HCT116 (cell line): Measurements from ENCODE around the gene ATXN7L2. TPM values are rescaled to one million over a fixed set of nuclear protein-coding genes. Genes with fewer than 3 reads are reported as not detected.

ENCODE experiments used
- ATAC-seq: fragments of 200-7000 bp; cut with Tn5 transposase; 2 replicates; pipeline ENCODE4 v1.9.1; 2020; ENCODE audit warnings: mild to moderate bottlenecking, moderate library complexity
- BruUV-seq: library from RNA; stranded (reverse); fragments of 400-500 nt; replicated peaks from 2 replicates; lab custom pipeline; 2021; lab: Mats Ljungman, UMichigan
- CTCF ChIA-PET: fragments of 300-600 bp; sonication (Branson Sonifier 250); formaldehyde crosslinking; loops from one replicate; lab custom pipeline; 2021; ENCODE audit warnings: antibody characterized with exemption; lab: Charles Lee
- POLR2A ChIA-PET: fragments of 300-600, 350-600 bp; sonication (Branson Sonifier 250); formaldehyde crosslinking; loops from one replicate; lab custom pipeline; 2021; ENCODE audit warnings: antibody characterized with exemption; lab: Charles Lee
- RAD21 ChIA-PET, 2 experiments: fragments of 300-600 bp; sonication (Branson Sonifier 250); formaldehyde crosslinking; loops; one replicate each; lab custom pipeline; 2023; ENCODE audit warnings: low total read pairs in 2 of 2; ENCODE audit not compliant: uncharacterized antibody in 2 of 2, unreplicated experiment in 2 of 2, low non-redundant PET in 1 of 2; lab: Charles Lee
- DNase-seq: peaks from one replicate; pipeline ENCODE4 v3.0.0-alpha.2; 2010; ENCODE audit warnings: low read depth, low spot score
- H2AFZ ChIP-seq: fragments of 200-600 bp; shearing (Covaris generic), sonication (generic); 2 replicates; pipeline ENCODE4 v1.6.1; 2017; ENCODE audit warnings: low read depth, mixed run types, mixed read lengths, antibody characterized with exemption, low read length; ENCODE audit not compliant: poor library complexity, severe bottlenecking
- H3K27ac ChIP-seq: 2 replicates; pipeline ENCODE4 v1.5.1; 2012; ENCODE audit warnings: low read depth, low read length
- H3K27me3 ChIP-seq: fragments of 200-600 bp; sonication (generic); 2 replicates; pipeline ENCODE4 v1.6.1; 2016; ENCODE audit warnings: mixed run types, low read length, mixed read lengths; ENCODE audit not compliant: insufficient read depth
- H3K36me3 ChIP-seq, 2 experiments: fragments of 200-500 bp in 1 of 2; fragments of 200-600 bp in 1 of 2; sonication (Bioruptor generic) in 1 of 2; sonication (generic) in 1 of 2; 2 replicates each; pipeline versions ENCODE4 v1.5.1 to v1.6.1; 2014 to 2016; ENCODE audit warnings: low read length in 2 of 2, inconsistent platforms in 1 of 2, mixed read lengths in 1 of 2, mixed run types in 1 of 2; ENCODE audit not compliant: insufficient read depth in 2 of 2, control insufficient read depth in 1 of 2
- H3K4me1 ChIP-seq, 2 experiments: fragments of 200-600 bp in 1 of 2; sonication (generic) in 1 of 2; 2 replicates each; pipeline versions ENCODE4 v1.5.1 to v1.6.1; 2012 to 2017; ENCODE audit warnings: low read length in 2 of 2, inconsistent platforms in 1 of 2, mild to moderate bottlenecking in 1 of 2, mixed read lengths in 1 of 2, mixed run types in 1 of 2, moderate library complexity in 1 of 2; ENCODE audit not compliant: insufficient read depth in 2 of 2, control insufficient read depth in 1 of 2
- H3K4me2 ChIP-seq: fragments of 200-600 bp; sonication (generic); 2 replicates; pipeline ENCODE4 v1.6.1; 2017; ENCODE audit warnings: mixed run types, low read length, mixed read lengths
- H3K4me3 ChIP-seq, 2 experiments: fragments of 200-600 bp in 1 of 2; sonication (generic) in 1 of 2; replicated peaks in 1 of 2; 2 replicates each; pipeline ENCODE4 v1.5.1; 2011 to 2016; ENCODE audit warnings: low read length in 2 of 2, control low read depth in 1 of 2, low read depth in 1 of 2, mild to moderate bottlenecking in 1 of 2, mixed read lengths in 1 of 2, mixed run types in 1 of 2
- H3K79me2 ChIP-seq: fragments of 200-600 bp; sonication (generic); 2 replicates; pipeline ENCODE4 v1.6.1; 2017; ENCODE audit warnings: mild to moderate bottlenecking, mixed run types, low read length, moderate library complexity, mixed read lengths; ENCODE audit not compliant: insufficient read depth
- H3K9ac ChIP-seq: fragments of 200-600 bp; sonication (generic); 2 replicates; pipeline ENCODE4 v1.6.1; 2016; ENCODE audit warnings: low read length, mixed read lengths
- H3K9me2 ChIP-seq: fragments of 200-600 bp; sonication (generic), shearing (Covaris generic); 2 replicates; pipeline ENCODE4 v1.6.1; 2017; ENCODE audit warnings: mixed run types, mild to moderate bottlenecking, moderate library complexity; ENCODE audit not compliant: insufficient read depth
- H3K9me3 ChIP-seq, 2 experiments: fragments of 200-500 bp in 1 of 2; fragments of 200-600 bp in 1 of 2; sonication (Bioruptor generic) in 1 of 2; sonication (generic) in 1 of 2; 2 replicates each; pipeline ENCODE4 v1.6.1; 2014 to 2017; ENCODE audit warnings: low read length in 2 of 2, mixed read lengths in 2 of 2, inconsistent platforms in 1 of 2, low read depth in 1 of 2, mild to moderate bottlenecking in 1 of 2, mixed run types in 1 of 2, moderate library complexity in 1 of 2; ENCODE audit not compliant: control insufficient read depth in 1 of 2, insufficient read depth in 1 of 2
- H4K20me1 ChIP-seq: fragments of 200-600 bp; sonication (generic), shearing (Covaris generic); 2 replicates; pipeline ENCODE4 v1.6.1; 2017; ENCODE audit warnings: mixed run types, mild to moderate bottlenecking, moderate library complexity; ENCODE audit not compliant: insufficient read depth
- EZH2phosphoT487 ChIP-seq: fragments of 200-600 bp; IDR thresholded peaks from 2 replicates; pipeline ENCODE4 v1.6.1; 2018; ENCODE audit warnings: antibody characterized with exemption, borderline replicate concordance
- POLR2A ChIP-seq: IDR thresholded peaks from 2 replicates; pipeline ENCODE4 v1.7.0; 2011; ENCODE audit warnings: borderline replicate concordance; ENCODE audit not compliant: insufficient read depth, insufficient read length; ENCODE audit errors: extremely low read depth
- RAD21 ChIP-seq: IDR thresholded peaks from 2 replicates; pipeline ENCODE4 v1.6.1; 2012; ENCODE audit warnings: low read depth, mild to moderate bottlenecking
- SP1 ChIP-seq: IDR thresholded peaks from 2 replicates; pipeline ENCODE4 v1.6.1; 2012; ENCODE audit warnings: low read depth
- SRF ChIP-seq: IDR thresholded peaks from 2 replicates; pipeline ENCODE4 v1.6.1; 2012; ENCODE audit warnings: low read depth
- intact Hi-C: fragments of 100-400 bp; cut with micrococcal nuclease; formaldehyde crosslinking; loops from 2 replicates; pipeline ENCODE4 v1.10.0; 2022
- total RNA-seq: library from RNA; stranded (reverse); gene quantifications from one replicate; pipeline ENCODE4 v1.2.1, GENCODE V29; 2021; ENCODE audit not compliant: unreplicated experiment
- TF ChIP-seq, protein P1 (sequence below): IDR thresholded peaks from 2 replicates; pipeline ENCODE4 v1.6.1; 2012
- TF ChIP-seq, protein P2 (sequence below), 3 experiments: fragments of 200-600 bp in 1 of 3; sonication (generic) in 1 of 3; IDR thresholded peaks in 2 of 3; conservative IDR thresholded peaks in 1 of 3; 2 replicates each; pipeline ENCODE4 v1.5.1; 2012 to 2017; ENCODE audit warnings: low read depth in 2 of 3, low read length in 2 of 3, antibody characterized with exemption in 1 of 3, borderline replicate concordance in 1 of 3, control low read depth in 1 of 3, mild to moderate bottlenecking in 1 of 3, mixed read lengths in 1 of 3, mixed run types in 1 of 3, moderate library complexity in 1 of 3; ENCODE audit not compliant: insufficient read depth in 1 of 3
- TF ChIP-seq, protein P3 (sequence below): IDR thresholded peaks from 2 replicates; pipeline ENCODE4 v1.6.1; 2012
- TF ChIP-seq, protein P4 (sequence below): IDR thresholded peaks from 2 replicates; pipeline ENCODE4 v1.6.1; 2011; ENCODE audit warnings: mild to moderate bottlenecking, low read length, moderate library complexity; ENCODE audit not compliant: insufficient replicate concordance; ENCODE audit errors: extremely low read depth

The ATXN7L2 gene
- total RNA-seq, 1 experiment from 2014 or later = 7.2 TPM

DNA sequence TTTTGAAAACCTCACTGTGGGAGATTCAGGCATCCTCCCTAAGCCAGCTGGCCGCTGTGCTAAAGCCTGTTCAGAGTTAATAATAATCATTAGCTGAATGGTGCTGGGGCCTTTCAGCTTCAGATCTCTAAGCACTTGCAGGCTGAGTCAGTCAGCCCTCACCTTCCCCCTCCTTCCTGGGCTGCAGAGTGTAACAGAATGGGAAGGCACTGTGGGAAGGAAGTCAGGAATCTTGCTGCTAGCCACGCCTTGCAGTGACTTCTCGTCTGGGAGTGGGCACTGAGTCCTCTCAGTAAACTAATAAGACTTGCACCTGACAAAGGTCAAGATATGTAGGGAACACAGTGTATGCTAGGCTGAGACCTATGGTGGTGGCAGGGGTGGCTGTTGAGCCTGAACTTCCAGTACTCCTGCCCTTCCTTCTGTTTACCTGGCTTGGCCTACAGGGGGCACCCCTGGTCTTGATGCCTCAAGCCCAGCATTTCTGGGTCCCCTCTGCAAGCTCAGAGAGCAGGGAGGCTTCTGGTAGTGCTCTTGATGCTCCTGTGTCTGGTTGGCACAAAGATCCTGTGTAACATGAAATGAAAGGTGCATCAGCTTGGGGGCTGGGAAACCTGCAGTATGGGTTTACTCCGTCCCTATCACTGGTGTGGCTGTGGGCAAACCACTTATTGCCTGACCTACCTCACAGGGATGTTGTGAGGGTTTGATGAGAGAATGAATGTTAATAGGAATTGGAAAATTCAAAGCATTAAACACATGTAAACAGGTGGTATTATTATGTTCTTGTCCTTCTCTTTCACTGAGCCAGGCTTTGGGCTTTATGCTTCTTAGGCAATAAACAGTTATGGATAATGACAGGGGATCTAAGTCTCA lies 16.2 kb downstream of the ATXN7L2 start:
- intact Hi-C loops = no loop called here

More for the DNA sequence above, 16.2 kb downstream of the ATXN7L2 start:
- H3K9me3 ChIP-seq = no peaks in the 10 kb centered on the region
- no peak overlapping the region for H3K4me3 ChIP-seq
- peaks cover 4 to 5% of the 10 kb centered on the region in 2 experiments; a peak in 1 of 4 replicates for H3K36me3 ChIP-seq
- ChIA-PET POLR2A (interaction anchor here (1.1 kb wide), 1 partner anchor 33 kb away, joined by 4 read pairs; no protein-coding TSS in a partner anchor), RAD21 (interaction anchor here in 1 of 2 experiments (1.8 kb wide), 1 partner anchor 33 kb away, joined by 6 read pairs; no protein-coding TSS in a partner anchor), CTCF (interaction anchor here (2.9 to 5.0 kb wide), 2 partner anchors 16 to 32 kb away, joined by 8 to 70 read pairs; no protein-coding TSS in a partner anchor)
- H3K27ac ChIP-seq = no peak overlapping the region
- no peaks in the 10 kb centered on the region; the same call in 1 of the 2 replicates for H3K79me2 ChIP-seq
- TF ChIP-seq POLR2A (no peak), EZH2phosphoT487 (no peak), SP1 (no peak), SRF (no peak), RAD21 (peak; percentile 42)
- TF ChIP-seq, protein P1, sequence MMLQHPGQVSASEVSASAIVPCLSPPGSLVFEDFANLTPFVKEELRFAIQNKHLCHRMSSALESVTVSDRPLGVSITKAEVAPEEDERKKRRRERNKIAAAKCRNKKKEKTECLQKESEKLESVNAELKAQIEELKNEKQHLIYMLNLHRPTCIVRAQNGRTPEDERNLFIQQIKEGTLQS = no peak
- TF ChIP-seq, protein P2, sequence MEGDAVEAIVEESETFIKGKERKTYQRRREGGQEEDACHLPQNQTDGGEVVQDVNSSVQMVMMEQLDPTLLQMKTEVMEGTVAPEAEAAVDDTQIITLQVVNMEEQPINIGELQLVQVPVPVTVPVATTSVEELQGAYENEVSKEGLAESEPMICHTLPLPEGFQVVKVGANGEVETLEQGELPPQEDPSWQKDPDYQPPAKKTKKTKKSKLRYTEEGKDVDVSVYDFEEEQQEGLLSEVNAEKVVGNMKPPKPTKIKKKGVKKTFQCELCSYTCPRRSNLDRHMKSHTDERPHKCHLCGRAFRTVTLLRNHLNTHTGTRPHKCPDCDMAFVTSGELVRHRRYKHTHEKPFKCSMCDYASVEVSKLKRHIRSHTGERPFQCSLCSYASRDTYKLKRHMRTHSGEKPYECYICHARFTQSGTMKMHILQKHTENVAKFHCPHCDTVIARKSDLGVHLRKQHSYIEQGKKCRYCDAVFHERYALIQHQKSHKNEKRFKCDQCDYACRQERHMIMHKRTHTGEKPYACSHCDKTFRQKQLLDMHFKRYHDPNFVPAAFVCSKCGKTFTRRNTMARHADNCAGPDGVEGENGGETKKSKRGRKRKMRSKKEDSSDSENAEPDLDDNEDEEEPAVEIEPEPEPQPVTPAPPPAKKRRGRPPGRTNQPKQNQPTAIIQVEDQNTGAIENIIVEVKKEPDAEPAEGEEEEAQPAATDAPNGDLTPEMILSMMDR (IDR thresholded peaks at IDR 0.05 in 2 of 3, conservative IDR thresholded peaks at IDR 0.05 in 1 of 3; ENCODE audit: borderline replicate concordance in 1 of 3, insufficient read depth in 1 of 3, low read depth in 2 of 3, low read length in 2 of 3) = peak; percentile 42 to 67 (median 66); a peak in 5 of 6 replicates
- TF ChIP-seq, protein P3, sequence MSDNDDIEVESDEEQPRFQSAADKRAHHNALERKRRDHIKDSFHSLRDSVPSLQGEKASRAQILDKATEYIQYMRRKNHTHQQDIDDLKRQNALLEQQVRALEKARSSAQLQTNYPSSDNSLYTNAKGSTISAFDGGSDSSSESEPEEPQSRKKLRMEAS = no peak
- TF ChIP-seq, protein P4, sequence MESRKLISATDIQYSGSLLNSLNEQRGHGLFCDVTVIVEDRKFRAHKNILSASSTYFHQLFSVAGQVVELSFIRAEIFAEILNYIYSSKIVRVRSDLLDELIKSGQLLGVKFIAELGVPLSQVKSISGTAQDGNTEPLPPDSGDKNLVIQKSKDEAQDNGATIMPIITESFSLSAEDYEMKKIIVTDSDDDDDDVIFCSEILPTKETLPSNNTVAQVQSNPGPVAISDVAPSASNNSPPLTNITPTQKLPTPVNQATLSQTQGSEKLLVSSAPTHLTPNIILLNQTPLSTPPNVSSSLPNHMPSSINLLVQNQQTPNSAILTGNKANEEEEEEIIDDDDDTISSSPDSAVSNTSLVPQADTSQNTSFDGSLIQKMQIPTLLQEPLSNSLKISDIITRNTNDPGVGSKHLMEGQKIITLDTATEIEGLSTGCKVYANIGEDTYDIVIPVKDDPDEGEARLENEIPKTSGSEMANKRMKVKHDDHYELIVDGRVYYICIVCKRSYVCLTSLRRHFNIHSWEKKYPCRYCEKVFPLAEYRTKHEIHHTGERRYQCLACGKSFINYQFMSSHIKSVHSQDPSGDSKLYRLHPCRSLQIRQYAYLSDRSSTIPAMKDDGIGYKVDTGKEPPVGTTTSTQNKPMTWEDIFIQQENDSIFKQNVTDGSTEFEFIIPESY = no peak
- H4K20me1 ChIP-seq = no peaks in the 10 kb centered on the region
- H2AFZ ChIP-seq = no peak overlapping the region
- no peak for DNase-seq
- no peak overlapping the region for H3K9ac ChIP-seq
- H3K27me3 ChIP-seq = no peaks in the 10 kb centered on the region
- ATAC-seq = peak; percentile 80
- BruUV-seq = no TSS peak
- no peak overlapping the region for H3K4me2 ChIP-seq
- H3K4me1 ChIP-seq = peaks cover 2 to 7% of the 10 kb centered on the region in 2 experiments; a peak in 2 of 4 replicates
- H3K9me2 ChIP-seq = no peaks in the 10 kb centered on the region
